ENCODE measurements around the gene TBX1. TPM values are rescaled to one million over a fixed set of nuclear protein-coding genes. Genes with fewer than 3 reads are reported as not detected.

The TBX1 gene
- total RNA-seq, 1 experiment from 2014 or later: 0.74 TPM

DNA sequence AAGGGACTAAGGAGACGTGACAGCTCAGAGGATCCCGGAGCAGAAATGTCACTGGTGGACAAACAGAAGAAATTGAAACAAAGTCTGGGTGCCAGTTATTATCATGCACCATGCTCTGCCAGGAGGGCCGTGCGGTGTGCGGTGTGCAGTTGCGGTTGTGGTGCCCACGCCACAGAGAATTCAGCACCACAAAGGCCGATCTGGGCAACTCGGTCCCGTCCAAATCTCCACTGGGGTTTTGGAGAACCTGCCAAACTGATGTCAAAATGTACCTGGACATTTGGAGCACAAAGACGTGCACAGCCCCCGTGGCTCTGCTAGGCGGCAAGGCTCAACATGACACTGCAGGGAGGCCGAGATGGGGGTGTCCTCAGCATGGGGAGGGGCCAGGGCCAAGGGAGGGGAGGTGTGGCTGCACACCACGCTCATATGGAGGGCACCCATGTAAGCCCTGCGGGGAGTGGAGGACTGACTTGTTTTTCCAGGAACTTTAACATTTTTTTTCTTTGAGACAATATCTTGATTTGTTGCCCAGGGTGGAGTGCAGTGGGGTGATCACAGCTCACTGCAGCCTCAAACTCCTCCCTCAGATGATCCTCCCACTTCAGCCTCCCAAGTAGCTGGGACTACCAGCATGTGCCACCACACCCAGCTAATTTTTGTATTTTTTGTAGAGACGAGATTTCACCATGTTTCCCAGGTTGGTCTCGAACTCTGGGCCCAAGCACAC is 54.7 kb downstream of the TBX1 start:
- H3K9me3 ChIP-seq (ENCODE audit: insufficient read depth, low read depth): no peaks in the 10 kb centered on the region
- TF ChIP-seq, protein P1, sequence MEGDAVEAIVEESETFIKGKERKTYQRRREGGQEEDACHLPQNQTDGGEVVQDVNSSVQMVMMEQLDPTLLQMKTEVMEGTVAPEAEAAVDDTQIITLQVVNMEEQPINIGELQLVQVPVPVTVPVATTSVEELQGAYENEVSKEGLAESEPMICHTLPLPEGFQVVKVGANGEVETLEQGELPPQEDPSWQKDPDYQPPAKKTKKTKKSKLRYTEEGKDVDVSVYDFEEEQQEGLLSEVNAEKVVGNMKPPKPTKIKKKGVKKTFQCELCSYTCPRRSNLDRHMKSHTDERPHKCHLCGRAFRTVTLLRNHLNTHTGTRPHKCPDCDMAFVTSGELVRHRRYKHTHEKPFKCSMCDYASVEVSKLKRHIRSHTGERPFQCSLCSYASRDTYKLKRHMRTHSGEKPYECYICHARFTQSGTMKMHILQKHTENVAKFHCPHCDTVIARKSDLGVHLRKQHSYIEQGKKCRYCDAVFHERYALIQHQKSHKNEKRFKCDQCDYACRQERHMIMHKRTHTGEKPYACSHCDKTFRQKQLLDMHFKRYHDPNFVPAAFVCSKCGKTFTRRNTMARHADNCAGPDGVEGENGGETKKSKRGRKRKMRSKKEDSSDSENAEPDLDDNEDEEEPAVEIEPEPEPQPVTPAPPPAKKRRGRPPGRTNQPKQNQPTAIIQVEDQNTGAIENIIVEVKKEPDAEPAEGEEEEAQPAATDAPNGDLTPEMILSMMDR (conservative IDR thresholded peaks at IDR 0.05): no peak
- no peak for TF ChIP-seq EZH2 (IDR thresholded peaks at IDR 0.05; ENCODE audit: low read depth)
- intact Hi-C loops (cut with micrococcal nuclease; ENCODE audit: unreplicated experiment): no loop called here
- H3K27me3 ChIP-seq (ENCODE audit: insufficient read depth, low read depth): no peaks in the 10 kb centered on the region
- no peaks in the 10 kb centered on the region for H3F3A ChIP-seq (ENCODE audit: insufficient read depth, low read depth)
- no peak overlapping the region for H3K4me2 ChIP-seq
- BruUV-seq (replicated peaks): no TSS peak
- ChIA-PET POLR2A (ENCODE audit: unreplicated experiment) (no interaction called here), CTCF (no interaction called here)
- H3K36me3 ChIP-seq (ENCODE audit: low read depth): no peaks in the 10 kb centered on the region
- H3K79me2 ChIP-seq (ENCODE audit: low read depth): no peaks in the 10 kb centered on the region
- H3K27ac ChIP-seq: no peak overlapping the region
- no peaks in the 10 kb centered on the region for H3K4me1 ChIP-seq (replicated peaks; ENCODE audit: insufficient read depth)
- H4K20me1 ChIP-seq (ENCODE audit: insufficient read depth): no peaks in the 10 kb centered on the region
- no peaks in the 10 kb centered on the region for H3K9me2 ChIP-seq (ENCODE audit: insufficient read depth)
- DNase-seq: no peak
- H2AFZ ChIP-seq: no peak overlapping the region
- H3K4me3 ChIP-seq: no peak overlapping the region

DNA sequence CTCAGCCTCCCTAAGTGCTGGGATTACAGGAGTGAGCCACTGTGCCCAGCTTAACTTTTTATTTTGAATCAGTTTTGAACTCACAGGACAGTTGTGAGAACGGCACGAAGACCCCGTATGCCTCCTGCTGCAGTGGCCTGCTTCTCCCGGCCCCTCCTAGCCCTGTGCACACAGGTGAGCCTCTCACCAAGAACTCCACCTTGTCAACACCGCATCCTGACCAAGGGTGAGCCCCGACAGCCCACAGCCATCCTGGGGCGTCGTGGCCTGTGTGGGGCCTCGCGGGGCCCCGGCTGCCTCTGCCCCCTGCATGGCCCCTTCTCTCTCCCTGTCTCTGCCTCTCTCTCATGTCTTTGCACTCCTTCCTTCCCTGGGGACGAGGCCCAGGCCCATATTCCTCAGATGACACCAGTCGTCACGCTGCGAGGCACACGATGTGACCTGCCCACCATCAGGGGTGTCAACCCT is 55.3 kb downstream of the TBX1 start:
- Histone ChIP-seq H3K79me2 (ENCODE audit: low read depth) (no peaks in the 10 kb centered on the region), H3F3A (ENCODE audit: insufficient read depth, low read depth) (no peaks in the 10 kb centered on the region), H3K4me3 (no peak overlapping the region), H3K36me3 (ENCODE audit: low read depth) (no peaks in the 10 kb centered on the region), H3K9me3 (ENCODE audit: insufficient read depth, low read depth) (no peaks in the 10 kb centered on the region), H3K4me2 (no peak overlapping the region), H3K27ac (no peak overlapping the region), H3K9me2 (ENCODE audit: insufficient read depth) (no peaks in the 10 kb centered on the region), H4K20me1 (ENCODE audit: insufficient read depth) (no peaks in the 10 kb centered on the region), H3K4me1 (replicated peaks; ENCODE audit: insufficient read depth) (no peaks in the 10 kb centered on the region), H2AFZ (no peak overlapping the region), H3K27me3 (ENCODE audit: insufficient read depth, low read depth) (no peaks in the 10 kb centered on the region)
- CTCF ChIA-PET: no interaction called here
- DNase-seq: no peak
- no TSS peak for BruUV-seq (replicated peaks)
- POLR2A ChIA-PET (ENCODE audit: unreplicated experiment): no interaction called here
- TF ChIP-seq, protein P1 (conservative IDR thresholded peaks at IDR 0.05): no peak
- TF ChIP-seq EZH2 (IDR thresholded peaks at IDR 0.05; ENCODE audit: low read depth): no peak
- intact Hi-C loops (cut with micrococcal nuclease; ENCODE audit: unreplicated experiment): no loop called here

DNA sequence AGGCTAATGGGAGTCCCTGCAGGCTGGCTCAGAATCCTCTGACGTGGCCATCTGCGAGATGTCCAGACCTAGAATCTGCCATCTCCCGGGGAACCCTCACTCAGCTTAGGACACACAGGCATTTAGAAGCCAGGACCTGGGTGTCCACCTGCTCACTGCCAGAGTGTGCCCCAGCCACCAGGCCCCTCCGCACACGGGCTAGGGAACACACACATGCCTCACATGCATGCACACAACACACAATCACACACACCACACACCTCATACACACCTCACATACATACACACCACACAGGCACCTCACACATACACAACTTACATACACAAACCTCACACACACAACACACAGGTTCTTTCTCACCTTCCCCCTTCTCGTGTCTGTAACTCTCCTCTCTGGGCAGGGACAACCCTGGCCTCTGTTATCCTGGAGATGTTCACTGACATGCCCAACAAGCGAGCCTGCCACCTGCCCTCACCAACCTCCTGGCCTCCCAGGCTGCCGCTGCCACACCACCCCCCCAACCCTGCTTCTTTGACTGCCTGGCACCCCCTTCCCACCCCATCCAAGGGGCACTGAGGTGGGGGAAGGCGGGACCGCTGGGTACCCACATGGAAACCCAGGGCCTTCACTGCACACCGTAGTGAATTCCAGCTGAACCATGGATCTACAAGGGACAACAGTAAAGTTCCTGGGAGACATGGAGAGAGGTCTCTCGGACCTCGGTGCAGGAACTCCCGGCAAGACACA is 56.0 kb downstream of the TBX1 start:
- no peak overlapping the region for H3K27ac ChIP-seq
- no peaks in the 10 kb centered on the region for H3K9me2 ChIP-seq (ENCODE audit: insufficient read depth)
- H3K79me2 ChIP-seq (ENCODE audit: low read depth): no peaks in the 10 kb centered on the region
- H3K36me3 ChIP-seq (ENCODE audit: low read depth): no peaks in the 10 kb centered on the region
- BruUV-seq (replicated peaks): no TSS peak
- no peak overlapping the region for H3K4me3 ChIP-seq
- no peaks in the 10 kb centered on the region for H3K9me3 ChIP-seq (ENCODE audit: insufficient read depth, low read depth)
- no peak for TF ChIP-seq EZH2 (IDR thresholded peaks at IDR 0.05; ENCODE audit: low read depth)
- TF ChIP-seq, protein P1 (conservative IDR thresholded peaks at IDR 0.05): no peak
- ChIA-PET CTCF (no interaction called here), POLR2A (ENCODE audit: unreplicated experiment) (no interaction called here)
- no peak overlapping the region for H2AFZ ChIP-seq
- H3K4me1 ChIP-seq (replicated peaks; ENCODE audit: insufficient read depth): no peaks in the 10 kb centered on the region
- intact Hi-C loops (cut with micrococcal nuclease; ENCODE audit: unreplicated experiment): no loop called here
- no peaks in the 10 kb centered on the region for H3K27me3 ChIP-seq (ENCODE audit: insufficient read depth, low read depth)
- no peaks in the 10 kb centered on the region for H3F3A ChIP-seq (ENCODE audit: insufficient read depth, low read depth)
- no peak for DNase-seq
- H3K4me2 ChIP-seq: no peak overlapping the region
- no peaks in the 10 kb centered on the region for H4K20me1 ChIP-seq (ENCODE audit: insufficient read depth)

Other genes with a start within 250 kb of the TBX1 start
- not detected in 2 replicates for gene CLDN5, start 236.4 kb upstream of the TBX1 start, total RNA-seq (2021)
- 2.0 and 8.1 TPM in 2 replicates for gene SEPTIN5, start 46.3 kb upstream of the TBX1 start, total RNA-seq (2021)
- gene GP1BB, start 37.2 kb upstream of the TBX1 start, total RNA-seq (2021): 0.35 and 2.0 TPM in 2 replicates
- gene GNB1L, start 94.1 kb downstream of the TBX1 start, total RNA-seq (2021): 10.3 and 13.9 TPM in 2 replicates
- 20.9 and 23.5 TPM in 2 replicates for gene RTL10, start 94.1 kb downstream of the TBX1 start, total RNA-seq (2021)
- gene COMT, start 181.0 kb downstream of the TBX1 start, total RNA-seq (2021): 99.9 and 107 TPM in 2 replicates
- 21.7 and 22.4 TPM in 2 replicates for gene TXNRD2, start 181.0 kb downstream of the TBX1 start, total RNA-seq (2021)